Osteocyte (in vitro differentiated cells): Measurements from ENCODE around the gene ASCL5. TPM values are rescaled to one million over a fixed set of nuclear protein-coding genes. Genes with fewer than 3 reads are reported as not detected.
A peak's percentile ranks its signal among the peaks of the same experiment; 100 is the strongest.

ENCODE experiments used
- DNase-seq: peaks from one replicate; pipeline ENCODE4 v3.0.0; 2021; ENCODE audit warnings: mixed read lengths; ENCODE audit not compliant: unreplicated experiment; ENCODE audit errors: extremely low spot score
- H3K27ac Mint-ChIP-seq: one replicate; pipeline ENCODE4 v1.8.0; 2021; ENCODE audit warnings: mild to moderate bottlenecking, mixed read lengths; ENCODE audit not compliant: unreplicated experiment
- H3K27me3 Mint-ChIP-seq: one replicate; pipeline ENCODE4 v1.8.0; 2021; ENCODE audit warnings: mixed read lengths; ENCODE audit not compliant: unreplicated experiment
- H3K36me3 Mint-ChIP-seq: one replicate; pipeline ENCODE4 v1.8.0; 2021; ENCODE audit warnings: mixed read lengths; ENCODE audit not compliant: unreplicated experiment
- H3K4me1 Mint-ChIP-seq: one replicate; pipeline ENCODE4 v1.8.0; 2021; ENCODE audit warnings: mixed read lengths; ENCODE audit not compliant: unreplicated experiment
- H3K4me3 Mint-ChIP-seq: one replicate; pipeline ENCODE4 v1.8.0; 2021; ENCODE audit warnings: mild to moderate bottlenecking, moderate library complexity, mixed read lengths; ENCODE audit not compliant: unreplicated experiment
- H3K9me3 Mint-ChIP-seq: one replicate; pipeline ENCODE4 v1.8.0; 2021; ENCODE audit warnings: mixed read lengths; ENCODE audit not compliant: unreplicated experiment
- total RNA-seq: library from RNA; stranded (reverse); gene quantifications from 2 replicates; pipeline ENCODE4 v1.2.1, GENCODE V29; 2021
- TF ChIP-seq, protein P1 (sequence below): fragments of 200-600 bp; sonication (generic); IDR thresholded peaks from 2 replicates; pipeline ENCODE4 v1.5.0; 2021; ENCODE audit warnings: antibody characterized with exemption, mild to moderate bottlenecking, moderate library complexity

Gene ASCL5
- total RNA-seq, 1 donor from 2014 or later = not detected

DNA sequence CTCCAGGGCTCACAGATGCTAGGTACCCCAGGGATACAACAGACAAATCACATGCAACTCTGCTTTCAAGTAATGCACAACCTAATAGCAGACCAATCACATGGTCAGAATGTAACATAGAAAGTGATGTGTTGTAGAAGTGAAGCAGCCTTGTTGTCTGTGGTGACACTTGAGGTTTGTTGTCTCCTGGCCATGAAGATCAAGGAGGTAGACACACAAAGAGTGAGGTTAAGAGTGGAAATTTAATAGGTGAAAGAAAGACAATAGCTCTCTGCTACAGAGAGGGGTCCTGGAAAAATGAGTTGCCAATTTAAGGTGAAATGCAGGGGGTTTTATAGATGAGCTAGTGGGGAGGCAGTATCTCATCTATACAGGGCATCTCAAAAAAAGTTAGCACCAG lies 29.8 kb upstream of the ASCL5 start:
- no peak overlapping the region for H3K27ac Mint-ChIP-seq
- H3K36me3 Mint-ChIP-seq = no peaks in the 10 kb centered on the region
- peaks cover 30% of the 10 kb centered on the region for H3K27me3 Mint-ChIP-seq
- peaks cover 19% of the 10 kb centered on the region for H3K4me1 Mint-ChIP-seq
- no peaks in the 10 kb centered on the region for H3K9me3 Mint-ChIP-seq
- no peak overlapping the region for H3K4me3 Mint-ChIP-seq
- TF ChIP-seq, protein P1, sequence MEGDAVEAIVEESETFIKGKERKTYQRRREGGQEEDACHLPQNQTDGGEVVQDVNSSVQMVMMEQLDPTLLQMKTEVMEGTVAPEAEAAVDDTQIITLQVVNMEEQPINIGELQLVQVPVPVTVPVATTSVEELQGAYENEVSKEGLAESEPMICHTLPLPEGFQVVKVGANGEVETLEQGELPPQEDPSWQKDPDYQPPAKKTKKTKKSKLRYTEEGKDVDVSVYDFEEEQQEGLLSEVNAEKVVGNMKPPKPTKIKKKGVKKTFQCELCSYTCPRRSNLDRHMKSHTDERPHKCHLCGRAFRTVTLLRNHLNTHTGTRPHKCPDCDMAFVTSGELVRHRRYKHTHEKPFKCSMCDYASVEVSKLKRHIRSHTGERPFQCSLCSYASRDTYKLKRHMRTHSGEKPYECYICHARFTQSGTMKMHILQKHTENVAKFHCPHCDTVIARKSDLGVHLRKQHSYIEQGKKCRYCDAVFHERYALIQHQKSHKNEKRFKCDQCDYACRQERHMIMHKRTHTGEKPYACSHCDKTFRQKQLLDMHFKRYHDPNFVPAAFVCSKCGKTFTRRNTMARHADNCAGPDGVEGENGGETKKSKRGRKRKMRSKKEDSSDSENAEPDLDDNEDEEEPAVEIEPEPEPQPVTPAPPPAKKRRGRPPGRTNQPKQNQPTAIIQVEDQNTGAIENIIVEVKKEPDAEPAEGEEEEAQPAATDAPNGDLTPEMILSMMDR = no peak
- DNase-seq = no peak

DNA sequence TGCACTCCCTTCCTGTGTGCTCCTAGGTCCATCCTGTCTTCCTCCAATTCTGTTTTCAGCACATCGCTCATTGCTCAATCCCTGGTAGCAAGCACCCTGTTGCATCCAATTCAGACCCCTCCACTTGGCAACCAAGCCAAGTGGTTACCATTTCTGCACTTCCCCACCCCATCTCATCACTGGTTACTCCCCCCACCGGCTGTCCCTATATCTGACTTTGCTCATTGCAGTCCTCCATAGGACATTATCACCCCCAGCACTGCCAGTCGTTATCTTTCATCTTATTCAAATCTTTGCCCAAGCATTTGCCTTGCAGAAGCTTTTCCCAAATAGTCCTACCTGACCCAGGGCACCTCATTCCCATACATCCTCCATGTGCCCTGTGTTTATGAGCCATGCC lies 29.4 kb upstream of the ASCL5 start:
- TF ChIP-seq, protein P1 = no peak
- Mint-ChIP-seq H3K4me1 (peaks cover 19% of the 10 kb centered on the region), H3K36me3 (peaks cover 2% of the 10 kb centered on the region), H3K27me3 (peaks cover 28% of the 10 kb centered on the region), H3K9me3 (no peaks in the 10 kb centered on the region), H3K4me3 (no peak overlapping the region), H3K27ac (no peak overlapping the region)
- no peak for DNase-seq

DNA sequence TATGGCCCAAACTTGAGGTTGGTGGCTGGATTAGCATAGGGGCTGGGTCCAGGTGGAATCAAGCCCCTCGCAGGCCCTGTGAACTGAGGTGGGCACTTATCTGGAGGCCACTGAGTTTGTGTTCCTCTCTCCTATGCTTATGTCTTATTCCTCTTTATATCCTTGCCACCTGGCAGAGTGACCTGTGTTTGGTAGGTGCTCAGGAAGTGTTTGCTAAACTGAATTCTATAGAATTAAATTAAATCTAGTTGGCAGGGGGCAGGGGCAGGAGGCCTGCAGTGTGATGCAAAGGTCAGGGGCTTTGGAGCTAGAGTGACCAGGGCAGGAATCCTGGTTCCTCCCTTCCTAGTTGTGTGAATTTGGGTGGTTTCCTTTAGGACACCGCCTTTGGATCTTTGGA lies 28.4 kb upstream of the ASCL5 start:
- Mint-ChIP-seq H3K27me3 (peaks cover 24% of the 10 kb centered on the region), H3K4me3 (no peak overlapping the region), H3K9me3 (no peaks in the 10 kb centered on the region), H3K36me3 (peaks cover 9% of the 10 kb centered on the region), H3K4me1 (peaks cover 19% of the 10 kb centered on the region), H3K27ac (no peak overlapping the region)
- TF ChIP-seq, protein P1 = no peak
- no peak for DNase-seq

DNA sequence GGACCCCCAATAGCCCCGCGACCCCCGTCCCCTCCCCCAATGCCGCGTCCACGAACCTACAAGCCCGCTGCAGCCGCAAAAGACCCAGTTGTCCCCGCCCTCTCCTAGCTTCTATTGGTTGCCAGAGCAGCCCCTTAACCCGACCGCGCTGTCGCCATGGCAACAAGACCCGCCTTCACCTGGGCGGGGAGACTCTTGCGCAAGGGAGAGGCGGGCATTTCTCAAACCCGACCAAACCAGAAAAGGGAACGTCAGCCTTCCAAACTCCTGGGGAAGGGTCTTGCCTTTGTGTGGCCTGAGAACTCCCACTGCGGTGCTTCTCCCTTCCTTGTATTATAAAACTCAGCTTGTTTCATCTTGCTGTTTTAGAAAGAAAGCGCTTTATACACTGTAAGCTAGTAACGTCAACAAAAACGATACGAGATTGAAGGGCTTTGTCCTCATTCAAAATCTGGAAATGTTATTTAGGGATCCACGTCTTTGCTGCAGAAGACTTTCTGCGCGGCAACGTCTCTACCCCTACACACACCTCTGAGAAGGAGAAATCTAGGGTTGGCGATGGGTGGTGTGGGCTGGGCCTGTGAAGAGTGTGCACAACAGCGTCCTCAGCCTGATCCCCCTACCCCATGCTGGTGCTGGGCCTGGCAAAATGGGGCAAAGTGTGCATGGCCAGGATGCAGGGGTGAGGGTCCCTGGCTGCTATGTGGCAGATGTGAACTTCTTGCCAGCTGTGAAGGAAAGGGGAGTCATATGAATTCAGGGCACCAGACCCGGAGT lies 27.6 kb upstream of the ASCL5 start, which contains the start of gene TMEM9:
TMEM9 (minus strand) TSS at position 86 of the 777 bp plus-strand sequence. CDS start 551 bp downstream, outside the sequence.
- no peaks in the 10 kb centered on the region for H3K9me3 Mint-ChIP-seq
- peaks cover 9% of the 10 kb centered on the region for H3K36me3 Mint-ChIP-seq

More for the DNA sequence above, 27.6 kb upstream of the ASCL5 start, which contains the start of gene TMEM9:
- H3K4me1 Mint-ChIP-seq = peaks cover 19% of the 10 kb centered on the region
- peaks cover 19% of the 10 kb centered on the region for H3K27me3 Mint-ChIP-seq
- peak within 1 kb of the TSS; percentile 85 for H3K4me3 Mint-ChIP-seq
- TF ChIP-seq, protein P1 = no peak
- H3K27ac Mint-ChIP-seq = peak within 1 kb of the TSS; percentile 82
- peak; percentile 98 for DNase-seq
